UCSD-AML1 (cell line): Measurements from ENCODE around the gene SLC25A21.
A peak's percentile ranks its signal among the peaks of the same experiment; 100 is the strongest.
"Not testable (repeated sequence)": the region's sequence is repeated elsewhere in the genome, so short reads cannot be mapped to it uniquely, and the experiment has no call there.

ENCODE experiments used
- DNase-seq: peaks from one replicate; lab custom pipeline; 2025; ENCODE audit not compliant: unreplicated experiment; lab: John Stamatoyannopoulos, UW

The SLC25A21 gene

GRCh38 chr14:36996133-36996856, 176.1 kb downstream of the SLC25A21 start:
- no peak for DNase-seq

- no peak for DNase-seq
Observed at GRCh38 chr14:36989806-36990205, 182.6 kb downstream of the SLC25A21 start.

DNA sequence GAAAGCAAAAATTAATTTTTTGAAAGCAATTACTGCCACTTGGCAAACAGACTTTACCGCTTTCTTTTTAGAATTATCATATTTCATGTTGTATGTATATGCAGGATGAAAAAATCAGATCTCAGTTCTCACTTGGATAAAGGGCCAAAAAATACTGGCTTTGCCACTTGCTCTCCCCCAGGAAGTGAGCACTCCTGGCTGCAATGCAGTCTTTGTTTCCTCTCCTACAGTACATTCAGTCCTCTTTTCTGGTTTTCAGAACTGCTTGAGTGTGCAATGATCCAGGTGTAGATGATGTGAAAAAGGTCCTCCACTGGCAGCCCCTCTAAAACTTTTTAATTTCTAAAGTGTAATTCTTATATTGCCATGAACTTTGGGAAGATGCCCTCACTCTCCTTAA, 183.4 kb downstream of the SLC25A21 start:
- DNase-seq: no peak

GRCh38 chr14:36988568-36988967, 183.8 kb downstream of the SLC25A21 start:
- DNase-seq: no peak

- no peak for DNase-seq
Observed at GRCh38 chr14:36986407-36986806, 186.0 kb downstream of the SLC25A21 start.

- no peak for DNase-seq
Observed at GRCh38 chr14:36981832-36982529, 190.4 kb downstream of the SLC25A21 start.

GRCh38 chr14:36980413-36980812, 192.0 kb downstream of the SLC25A21 start:
- DNase-seq: not testable (repeated sequence)

GRCh38 chr14:36979863-36980262, 192.5 kb downstream of the SLC25A21 start:
- no peak for DNase-seq

DNA sequence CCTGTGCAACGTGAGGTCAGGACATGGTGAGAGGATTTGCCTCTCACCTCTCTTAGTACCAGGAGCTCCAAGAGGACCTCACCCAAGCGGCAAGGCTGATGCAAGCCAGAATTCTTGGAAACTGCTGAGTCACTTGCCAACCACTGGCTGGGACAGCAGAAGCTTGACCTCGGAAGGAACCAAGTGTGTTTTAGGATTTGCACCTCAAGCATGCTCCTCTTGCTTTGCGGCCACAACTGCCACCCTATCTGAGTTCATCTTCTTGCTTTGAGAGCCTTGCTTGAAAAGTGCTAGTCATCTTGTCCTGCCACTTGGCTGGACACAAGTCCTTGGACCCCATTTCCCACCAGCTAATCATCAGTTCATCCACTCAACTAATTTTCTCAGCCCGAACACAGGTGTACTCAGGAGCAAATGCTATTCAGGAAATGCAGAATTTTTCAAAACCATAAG, 195.8 kb downstream of the SLC25A21 start:
- DNase-seq: peak; percentile 26

GRCh38 chr14:36975834-36976233, 196.6 kb downstream of the SLC25A21 start:
- no peak for DNase-seq

GRCh38 chr14:36974985-36975384, 197.4 kb downstream of the SLC25A21 start:
- DNase-seq: no peak

DNA sequence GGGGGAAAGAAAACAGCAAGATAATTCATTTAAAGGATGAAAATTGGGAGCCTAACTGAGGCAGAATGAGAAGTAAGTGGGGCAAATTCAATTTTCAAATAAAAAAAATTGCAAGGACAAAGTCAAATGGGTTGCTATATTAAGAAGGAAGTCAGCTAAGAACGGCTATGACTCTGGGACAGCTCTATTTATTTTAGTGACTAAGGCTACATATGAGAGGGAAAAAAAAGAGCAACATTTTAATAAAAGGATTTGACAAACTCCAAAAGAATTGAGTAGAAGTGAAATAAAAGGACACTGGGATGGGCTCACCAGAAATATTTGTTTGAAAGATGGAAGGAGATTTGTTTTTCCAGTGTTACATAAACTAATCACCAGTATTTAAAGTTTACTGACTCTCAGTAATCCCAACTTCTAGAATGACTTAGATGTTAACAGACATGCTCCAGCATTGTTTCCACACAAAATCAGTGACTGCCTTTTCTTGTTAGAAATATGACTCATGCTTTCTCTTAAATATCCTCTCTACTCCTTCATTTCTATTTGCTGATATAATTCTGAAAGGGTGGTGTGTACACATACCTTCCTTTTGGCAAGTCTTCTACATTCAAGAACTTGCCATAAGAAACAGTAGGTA, 198.5 kb downstream of the SLC25A21 start:
- DNase-seq: no peak

DNA sequence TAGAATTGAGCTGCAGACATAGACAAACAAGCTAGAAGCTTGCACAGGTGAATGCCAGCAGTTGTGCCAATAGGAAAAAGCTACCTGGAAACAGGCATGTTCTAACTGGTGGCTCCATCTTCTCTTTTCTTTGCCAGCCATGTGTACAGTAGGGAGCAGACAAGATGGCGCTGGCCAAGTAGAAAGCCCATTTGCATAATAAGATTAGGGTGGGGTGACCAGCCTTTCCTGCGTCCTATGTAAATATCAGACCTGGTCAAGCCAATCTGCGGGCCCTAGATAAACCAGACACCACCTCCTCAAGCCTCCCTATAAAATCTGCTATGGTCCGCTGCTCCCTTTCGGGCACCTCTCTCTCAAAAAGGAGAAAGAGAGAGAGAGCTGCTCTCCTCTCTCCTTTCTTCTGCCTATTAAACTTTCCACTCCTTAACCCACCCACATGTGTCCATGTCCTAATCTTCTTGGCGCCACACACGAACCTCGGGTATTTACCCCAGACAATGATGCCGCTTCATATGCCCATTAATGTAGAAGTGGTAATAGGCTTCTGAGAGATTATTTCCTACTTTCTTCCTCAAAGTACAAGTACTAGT, 201.0 kb downstream of the SLC25A21 start:
- no peak for DNase-seq

GRCh38 chr14:36967892-36968555, 204.4 kb downstream of the SLC25A21 start:
- no peak for DNase-seq

DNA sequence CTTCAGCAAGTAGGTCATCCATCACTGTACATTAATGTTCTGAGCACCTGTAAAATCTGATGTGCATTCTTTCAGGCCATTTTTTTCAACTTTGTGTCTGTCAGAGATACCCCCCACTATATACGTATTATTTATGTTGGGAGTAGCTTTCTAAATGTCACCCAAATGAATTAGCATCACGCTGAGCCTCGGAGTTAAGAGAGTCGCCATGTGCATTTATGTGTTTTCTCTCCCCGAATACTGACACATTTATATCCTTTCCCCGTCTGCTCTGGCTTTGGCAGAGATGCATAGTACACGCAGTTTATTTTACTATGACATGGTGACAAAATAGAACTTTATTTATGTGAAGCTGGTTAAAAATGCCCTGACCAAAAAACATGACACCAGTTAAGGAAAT, 216.4 kb downstream of the SLC25A21 start:
- no peak for DNase-seq

GRCh38 chr14:36955376-36955775, 217.0 kb downstream of the SLC25A21 start:
- no peak for DNase-seq

DNA sequence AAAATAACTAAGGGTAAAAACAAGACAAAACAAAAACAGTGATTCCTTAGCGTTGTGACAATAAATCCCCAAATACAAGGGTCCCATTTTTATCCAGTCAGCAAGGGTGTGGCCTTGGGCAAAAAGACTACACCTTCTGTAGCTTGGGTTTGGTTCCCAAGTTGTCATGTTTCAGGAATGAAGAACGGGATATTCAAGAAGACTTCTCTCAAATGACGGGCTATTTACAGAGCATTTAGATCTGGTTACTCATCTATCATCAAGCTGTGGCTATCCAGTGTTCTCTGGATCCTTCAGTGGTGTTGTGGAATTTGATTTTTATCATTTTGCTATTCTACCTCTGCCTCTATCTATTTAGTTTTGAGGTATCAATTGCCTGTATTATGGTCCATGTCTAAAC, 219.7 kb downstream of the SLC25A21 start:
- DNase-seq: no peak

GRCh38 chr14:36951380-36951911, 221.0 kb downstream of the SLC25A21 start:
- no peak for DNase-seq

GRCh38 chr14:36950812-36951211, 221.6 kb downstream of the SLC25A21 start:
- no peak for DNase-seq

DNA sequence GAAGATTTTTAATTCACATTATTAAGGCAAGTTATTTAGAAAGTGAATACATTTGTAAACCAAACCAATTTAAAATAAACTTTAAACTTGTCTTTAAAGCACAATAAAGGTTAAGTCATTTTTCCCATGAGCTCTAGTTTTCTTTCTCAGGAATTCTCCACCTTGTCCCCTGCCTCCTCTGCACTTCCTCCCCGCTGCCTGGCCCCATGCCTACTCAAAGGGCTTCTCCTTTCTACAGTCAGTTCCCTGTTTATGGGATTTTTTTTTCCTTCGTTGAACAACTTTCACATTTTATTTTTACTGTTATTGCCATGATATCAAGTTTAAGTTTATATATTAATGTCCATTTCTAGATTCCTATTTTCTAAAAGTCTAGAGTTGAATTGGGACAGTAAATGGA, 223.0 kb downstream of the SLC25A21 start:
- no peak for DNase-seq
